HepG2 (cell line): ENCODE measurements around the gene ANTXRL. TPM values are rescaled to one million over a fixed set of nuclear protein-coding genes. Genes with fewer than 3 reads are reported as not detected.

Source experiments
- ATAC-seq: fragments of 200-7000 bp; cut with Tn5 transposase; 3 replicates; pipeline ENCODE4 v1.9.1; 2020; ENCODE audit warnings: mild to moderate bottlenecking, moderate library complexity
- BruUV-seq: library from RNA; stranded (reverse); fragments of 400-500 nt; replicated peaks from 2 replicates; lab custom pipeline; 2021; lab: Mats Ljungman, UMichigan
- CTCF ChIA-PET: fragments of 300-600 bp; formaldehyde crosslinking; extraction: SDS; loops from one replicate; lab custom pipeline; 2021; ENCODE audit warnings: low total read pairs, inconsistent platforms, low intra/inter-chr PET ratio; lab: Yijun Ruan, JAX
- POLR2A ChIA-PET: fragments of 350-600 bp; sonication (Branson Sonifier 250); formaldehyde crosslinking; loops from one replicate; lab custom pipeline; 2020; ENCODE audit warnings: antibody characterized with exemption, inconsistent platforms; lab: Yijun Ruan, JAX
- DNase-seq: peaks from one replicate; pipeline ENCODE4 v3.0.0-alpha.2; 2015; ENCODE audit warnings: low spot score
- FAIRE-seq: peaks from 3 replicates; lab custom pipeline; 2011; peaks lifted over from hg19 to GRCh38; lab: Jason Lieb, UNC
- H2AFZ ChIP-seq: one replicate; pipeline ENCODE4 v1.6.1; 2011; ENCODE audit warnings: low read length, inconsistent platforms
- H3K27ac ChIP-seq: fragments of 300-600 bp; 3 replicates; pipeline ENCODE4 v1.8.0; 2011; ENCODE audit warnings: mixed run types, mild to moderate bottlenecking, mixed read lengths, low read length, inconsistent platforms; ENCODE audit not compliant: insufficient read depth; ENCODE audit errors: extremely low read length
- H3K27me3 ChIP-seq, 2 experiments: fragments of 200-600 bp in 1 of 2; 2 replicates in 1 of 2; 3 replicates in 1 of 2; pipeline versions ENCODE4 v1.6.0 to v1.8.0; 2011; ENCODE audit warnings: low read length in 2 of 2, mild to moderate bottlenecking in 2 of 2, moderate library complexity in 2 of 2, inconsistent platforms in 1 of 2; ENCODE audit not compliant: insufficient read depth in 2 of 2, control insufficient read depth in 1 of 2
- H3K36me3 ChIP-seq, 2 experiments: fragments of 200-600 bp in 1 of 2; replicated peaks in 1 of 2; 2 replicates in 1 of 2; 3 replicates in 1 of 2; pipeline versions ENCODE4 v1.5.1 to v1.8.0; 2011; ENCODE audit warnings: low read length in 2 of 2, inconsistent platforms in 1 of 2; ENCODE audit not compliant: insufficient read depth in 2 of 2, control insufficient read depth in 1 of 2
- H3K4me1 ChIP-seq: 2 replicates; pipeline ENCODE4 v1.5.1; 2012; ENCODE audit warnings: low read length, inconsistent platforms; ENCODE audit not compliant: insufficient read depth
- H3K4me2 ChIP-seq: 2 replicates; pipeline ENCODE4 v1.6.0; 2011; ENCODE audit warnings: low read depth, low read length, inconsistent platforms
- H3K4me3 ChIP-seq, 3 experiments: fragments of 200-600 bp in 1 of 3; sonication (generic), shearing (Covaris generic) in 1 of 3; replicated peaks in 1 of 3; 2 replicates each; pipeline ENCODE4 v1.5.1; 2011 to 2016; ENCODE audit warnings: low read length in 3 of 3, inconsistent platforms in 2 of 3, low read depth in 2 of 3, mild to moderate bottlenecking in 2 of 3, control low read depth in 1 of 3, mixed read lengths in 1 of 3; ENCODE audit not compliant: insufficient read depth in 1 of 3
- H3K79me2 ChIP-seq: one replicate; pipeline ENCODE4 v1.6.1; 2011; ENCODE audit warnings: low read length, inconsistent platforms; ENCODE audit not compliant: insufficient read depth
- H3K9ac ChIP-seq: 2 replicates; pipeline ENCODE4 v1.6.0; 2011; ENCODE audit warnings: mild to moderate bottlenecking, low read depth, low read length, inconsistent platforms; ENCODE audit not compliant: insufficient read depth
- H3K9me3 ChIP-seq: 2 replicates; pipeline ENCODE4 v1.5.1; 2012; ENCODE audit warnings: mild to moderate bottlenecking, low read length
- H4K20me1 ChIP-seq: 2 replicates; pipeline ENCODE4 v1.6.0; 2011; ENCODE audit warnings: inconsistent platforms, mild to moderate bottlenecking, low read length, moderate library complexity; ENCODE audit not compliant: insufficient read depth
- EHMT2 ChIP-seq: fragments of 200-600 bp; sonication (generic); IDR thresholded peaks from 2 replicates; pipeline ENCODE4 v1.7.0; 2017; ENCODE audit warnings: antibody characterized with exemption, low read depth, low read length, borderline replicate concordance
- HES4 ChIP-seq: sonication (generic); formaldehyde crosslinking; IDR thresholded peaks from 2 replicates; pipeline ENCODE4 v1.9.0; 2021; ENCODE audit warnings: mild to moderate bottlenecking, missing genetic modification reagents, borderline replicate concordance
- NFYC ChIP-seq: IDR thresholded peaks from 2 replicates; pipeline ENCODE4 v1.6.1; 2016; ENCODE audit warnings: missing genetic modification reagents, missing compliant biosample characterization
- RFX1 ChIP-seq: fragments of 450-650 bp; IDR thresholded peaks from 2 replicates; pipeline ENCODE4 v1.6.1; 2017
- SMC3 ChIP-seq: IDR thresholded peaks from 2 replicates; pipeline ENCODE4 v1.6.1; 2011; ENCODE audit warnings: low read length, improper control_type of control experiment
- STAT6 ChIP-seq: sonication (generic); formaldehyde crosslinking; IDR thresholded peaks from 2 replicates; pipeline ENCODE4 v1.4.0; 2020; ENCODE audit warnings: missing genetic modification reagents, mild to moderate bottlenecking, borderline replicate concordance
- ZNF234 ChIP-seq: sonication (generic); formaldehyde crosslinking; conservative IDR thresholded peaks from 2 replicates; pipeline ENCODE4 v1.5.1; 2020; ENCODE audit warnings: mild to moderate bottlenecking, missing genetic modification reagents
- ZNF484 ChIP-seq: sonication (generic); formaldehyde crosslinking; IDR thresholded peaks from 2 replicates; pipeline ENCODE4 v1.5.1; 2020; ENCODE audit warnings: mild to moderate bottlenecking, low read depth, missing genetic modification reagents, borderline replicate concordance
- ZNF607 ChIP-seq: sonication (generic); formaldehyde crosslinking; IDR thresholded peaks from 2 replicates; pipeline ENCODE4 v1.5.1; 2020; ENCODE audit warnings: missing genetic modification reagents, mild to moderate bottlenecking, borderline replicate concordance
- ZNF83 ChIP-seq: sonication (generic); formaldehyde crosslinking; IDR thresholded peaks from 2 replicates; pipeline ENCODE4 v1.4.0; 2020; ENCODE audit warnings: missing genetic modification reagents, mild to moderate bottlenecking, borderline replicate concordance
- WGBS: methylation state at CpG from one replicate; pipeline ENCODE4 v1.1.6; 2017; ENCODE audit warnings: low lambda C conversion rate; 5-methylcytosine and 5-hydroxymethylcytosine counted together
- in situ Hi-C: cut with HindIII; loops from 2 replicates; pipeline ENCODE4 v1.10.0; 2017; ENCODE audit warnings: low pct_unique_long_range_greater_than_20kb; ENCODE audit not compliant: extremely low pct_ligation_motif_present
- intact Hi-C: fragments of 100-400 bp; cut with micrococcal nuclease; formaldehyde crosslinking; loops from one replicate; pipeline ENCODE4 v1.10.0; 2022; ENCODE audit not compliant: unreplicated experiment
- polyA plus RNA-seq, 8 experiments: library from polyadenylated mRNA; depleted of rRNA in 3 of 8; stranded (reverse) in 7 of 8; unstranded in 1 of 8; fragments of >200 nt; fragmentation: Illumina TruSeq in 4 of 8; extraction: Trizol in 4 of 8; gene quantifications; 2 replicates each; pipeline versions ENCODE4 v1.2.1 to v1.2.3, GENCODE V29; 2011 to 2016; ENCODE audit warnings: low read depth in 4 of 8, missing spikeins in 1 of 8, mixed read lengths in 1 of 8; ENCODE audit not compliant: insufficient read depth in 1 of 8
- total RNA-seq, 5 experiments: library from RNA; depleted of rRNA; stranded (reverse); fragments of >200 nt; fragmentation: Illumina TruSeq; extraction: Trizol; gene quantifications; 2 replicates each; pipeline ENCODE4 v1.2.3, GENCODE V29; 2016; ENCODE audit warnings: low read depth in 1 of 5

The ANTXRL gene
- total and polyA plus RNA-seq, 2 of the 13 experiments (the other 11 are each of a cell fraction or from before 2014, with no cell fraction given), result not detected

GRCh38 chr10:46251857-46252847 is 34.6 kb upstream of the ANTXRL start (continued):
- TF ChIP-seq ZNF234, result no peak
- no peak for TF ChIP-seq ZNF607 (CRISPR knock-in tag)

- Histone ChIP-seq H3K4me2 (no peak overlapping the region), H3K9me3 (no peaks in the 10 kb centered on the region), H3K4me1 (no peaks in the 10 kb centered on the region), H3K4me3 (no peak overlapping the region), H3K36me3 (no peaks in the 10 kb centered on the region), H4K20me1 (no peaks in the 10 kb centered on the region), H3K27ac (no peak overlapping the region), H2AFZ (no peak overlapping the region), H3K79me2 (no peaks in the 10 kb centered on the region), H3K9ac (no peak overlapping the region), H3K27me3 (peaks cover 5 to 43% of the 10 kb centered on the region in 2 experiments; a peak in 4 of 5 replicates)
- FAIRE-seq (no peak), ATAC-seq (no peak), DNase-seq (no peak)
- ChIA-PET POLR2A (no interaction called here), CTCF (no interaction called here)
- 14% methylated on average over 13 of the region's 19 CpGs for WGBS
- BruUV-seq, result no TSS peak
- in situ Hi-C loops, result no loop called here
- no peak for TF ChIP-seq SMC3
- no peak for TF ChIP-seq ZNF484 (CRISPR knock-in tag)
- TF ChIP-seq RFX1, result no peak
- TF ChIP-seq ZNF83, result no peak
- TF ChIP-seq HES4 (CRISPR knock-in tag), result no peak
- no peak for TF ChIP-seq STAT6 (CRISPR knock-in tag)
- no peak for TF ChIP-seq NFYC
- no peak for TF ChIP-seq EHMT2
- intact Hi-C loops, result no loop called here
Observed at GRCh38 chr10:46253076-46254006, 33.5 kb upstream of the ANTXRL start.
